ENCODE measurements around the gene NKIRAS2.

NKIRAS2 gene

DNA sequence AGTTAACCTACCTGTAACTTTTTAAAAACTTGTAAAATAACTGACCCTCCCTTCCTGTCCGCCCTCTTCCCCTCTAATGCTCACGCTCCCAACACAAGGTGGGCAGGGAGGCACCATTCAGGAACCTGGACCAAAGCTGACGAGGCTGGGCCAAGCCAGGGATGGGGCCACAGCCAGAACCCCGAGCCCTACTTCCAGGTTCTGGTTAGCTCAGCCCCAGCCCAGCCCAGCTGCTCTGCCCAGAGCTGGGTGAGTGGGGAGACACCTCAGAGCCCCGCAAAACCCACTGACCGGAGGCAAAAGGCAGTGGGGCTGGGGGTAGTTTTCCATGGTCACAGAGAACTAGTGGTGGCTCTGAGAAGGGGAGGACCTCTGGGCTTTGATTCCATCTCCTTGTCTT lies 45.9 kb upstream of the NKIRAS2 start:
- peaks cover 65% of the 10 kb centered on the region for H3K36me3 Mint-ChIP-seq (ENCODE audit: low read depth)
- no peak for TF ChIP-seq CTCF (IDR thresholded peaks at IDR 0.05)
- H3K4me1 Mint-ChIP-seq = peaks cover 18% of the 10 kb centered on the region
- DNase-seq = no peak
- peak overlapping the region; percentile 48 for H3K27ac Mint-ChIP-seq
- no peaks in the 10 kb centered on the region for H3K27me3 Mint-ChIP-seq (ENCODE audit: low read depth, poor library complexity)
- H3K9me3 Mint-ChIP-seq = no peaks in the 10 kb centered on the region
- H3K4me3 Mint-ChIP-seq = no peak overlapping the region

- Mint-ChIP-seq H3K4me3 (no peak overlapping the region), H3K27ac (peak overlapping the region; percentile 48), H3K36me3 (ENCODE audit: low read depth) (peaks cover 61% of the 10 kb centered on the region), H3K9me3 (no peaks in the 10 kb centered on the region), H3K27me3 (ENCODE audit: low read depth, poor library complexity) (no peaks in the 10 kb centered on the region), H3K4me1 (peaks cover 18% of the 10 kb centered on the region)
- DNase-seq = no peak
- TF ChIP-seq CTCF (IDR thresholded peaks at IDR 0.05) = no peak
These were observed 45.2 kb upstream of the NKIRAS2 start for GRCh38 chr17:41974658-41975057.

DNA sequence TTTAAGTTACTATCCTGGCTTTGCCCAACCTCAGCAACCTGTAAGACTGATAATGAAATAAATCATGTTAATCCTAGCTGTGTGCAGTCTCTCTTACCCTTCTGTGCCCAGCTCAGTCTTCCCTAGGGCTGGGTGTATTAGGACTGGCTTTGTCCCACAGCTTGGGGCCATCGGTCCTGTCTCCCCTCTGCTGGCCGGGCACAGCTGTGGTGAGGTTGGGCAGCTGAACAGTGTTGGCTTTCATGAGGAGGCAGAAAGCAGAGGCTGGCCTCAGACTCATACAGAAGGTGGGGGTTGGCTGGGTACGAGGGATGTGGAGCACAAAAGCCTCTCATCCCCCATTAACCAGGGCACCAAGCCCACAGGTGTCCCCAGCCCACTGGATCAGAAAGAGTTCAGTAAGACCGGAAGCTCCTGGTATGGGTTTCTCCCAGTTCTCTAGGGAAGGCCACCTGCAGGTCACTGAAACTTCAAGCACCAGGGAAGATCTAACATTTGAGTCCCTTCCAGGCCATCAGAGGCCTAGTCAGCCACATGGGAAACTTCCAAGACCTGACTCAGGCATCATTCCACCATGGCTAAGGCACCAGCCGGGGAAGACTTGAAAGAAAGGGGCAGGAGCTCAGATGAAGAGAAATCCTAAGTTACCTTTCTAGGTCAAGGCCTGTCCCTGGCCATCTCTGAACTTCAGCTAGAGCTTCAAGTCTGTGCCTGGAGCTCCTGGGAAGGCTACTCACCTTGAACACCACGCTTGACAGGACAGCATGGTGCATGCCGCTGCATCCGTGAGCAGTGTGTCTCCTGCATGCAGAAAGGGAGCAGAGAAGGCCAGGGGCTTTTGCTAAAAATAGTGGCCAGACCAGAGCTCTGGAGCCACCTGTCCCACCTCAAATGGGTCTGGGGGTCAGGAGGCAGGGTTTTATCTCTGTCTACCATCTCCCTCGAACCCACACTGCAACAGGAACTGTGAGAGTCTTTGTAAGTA lies 44.5 kb upstream of the NKIRAS2 start:
- no peak for TF ChIP-seq CTCF (IDR thresholded peaks at IDR 0.05)
- H3K4me3 Mint-ChIP-seq = no peak overlapping the region
- no peaks in the 10 kb centered on the region for H3K9me3 Mint-ChIP-seq
- no peak for DNase-seq
- H3K4me1 Mint-ChIP-seq = peaks cover 18% of the 10 kb centered on the region
- H3K36me3 Mint-ChIP-seq (ENCODE audit: low read depth) = peaks cover 65% of the 10 kb centered on the region
- peak overlapping the region; percentile 61 for H3K27ac Mint-ChIP-seq
- H3K27me3 Mint-ChIP-seq (ENCODE audit: low read depth, poor library complexity) = no peaks in the 10 kb centered on the region

GRCh38 chr17:41976142-41976768 lies 43.6 kb upstream of the NKIRAS2 start:
- no peak overlapping the region for H3K4me3 Mint-ChIP-seq
- peak overlapping the region; percentile 74 for H3K27ac Mint-ChIP-seq
- no peak for DNase-seq
- H3K27me3 Mint-ChIP-seq (ENCODE audit: low read depth, poor library complexity) = no peaks in the 10 kb centered on the region
- TF ChIP-seq CTCF (IDR thresholded peaks at IDR 0.05) = no peak
- H3K9me3 Mint-ChIP-seq = no peaks in the 10 kb centered on the region
- H3K4me1 Mint-ChIP-seq = peaks cover 14% of the 10 kb centered on the region
- H3K36me3 Mint-ChIP-seq (ENCODE audit: low read depth) = peaks cover 65% of the 10 kb centered on the region

- no peaks in the 10 kb centered on the region for H3K9me3 Mint-ChIP-seq
- peaks cover 65% of the 10 kb centered on the region for H3K36me3 Mint-ChIP-seq (ENCODE audit: low read depth)
- H3K27me3 Mint-ChIP-seq (ENCODE audit: low read depth, poor library complexity) = no peaks in the 10 kb centered on the region
- no peak for TF ChIP-seq CTCF (IDR thresholded peaks at IDR 0.05)
- peak overlapping the region; percentile 49 for H3K27ac Mint-ChIP-seq
- no peak for DNase-seq
- no peak overlapping the region for H3K4me3 Mint-ChIP-seq
- H3K4me1 Mint-ChIP-seq = peaks cover 13% of the 10 kb centered on the region
These were observed 41.9 kb upstream of the NKIRAS2 start for GRCh38 chr17:41977991-41978390.

Measured in nephron progenitor cell (in vitro differentiated cells).